NCI-H510A treated with DMSO at 0.1 percent for 48 hours (cell line): Measurements from ENCODE around the gene CEP170B.

Experiments
- DNase-seq: peaks from one replicate; lab custom pipeline; 2025; lab: John Stamatoyannopoulos, UW

CEP170B gene

GRCh38 chr14:104868060-104868740, 3.1 kb downstream of the CEP170B start:
- no peak for DNase-seq

DNA sequence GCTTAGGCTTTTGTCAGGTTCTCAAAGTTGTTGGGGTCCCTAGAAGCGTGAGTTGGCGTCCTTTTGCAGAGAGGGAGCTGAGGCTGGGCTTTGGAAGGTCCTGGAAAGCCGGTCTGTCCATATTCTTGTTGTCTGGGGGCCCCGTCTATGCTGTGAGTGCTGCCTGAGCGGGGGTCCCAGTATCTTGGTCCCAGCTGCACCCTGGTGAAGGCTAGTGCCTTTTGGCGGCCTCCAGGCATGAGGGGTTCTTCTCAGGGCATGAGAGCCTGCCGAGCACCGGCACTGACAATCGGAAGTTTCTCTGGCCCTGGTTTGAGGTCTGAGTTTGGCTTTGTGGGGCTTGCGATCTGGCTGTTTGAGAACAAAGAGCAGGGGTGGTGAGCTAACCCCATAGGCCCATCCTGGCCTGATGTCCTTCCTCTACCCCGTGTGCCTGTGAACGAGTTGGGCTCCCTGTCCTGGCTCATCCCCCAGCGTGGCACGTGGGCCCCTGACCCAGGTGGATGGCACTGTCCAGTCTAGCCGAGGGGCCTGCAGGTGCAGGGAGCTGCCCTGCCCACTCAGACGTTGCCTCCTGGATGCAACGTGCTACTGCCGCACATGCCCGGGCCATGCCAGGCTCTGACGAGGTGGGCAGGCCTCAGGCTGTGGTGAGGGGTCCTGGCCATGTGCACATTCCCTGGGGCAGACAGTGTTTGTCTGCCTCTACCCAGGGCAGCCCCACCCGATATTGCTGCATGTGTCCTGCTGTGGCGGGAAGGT, 3.9 kb downstream of the CEP170B start:
- DNase-seq = no peak

DNA sequence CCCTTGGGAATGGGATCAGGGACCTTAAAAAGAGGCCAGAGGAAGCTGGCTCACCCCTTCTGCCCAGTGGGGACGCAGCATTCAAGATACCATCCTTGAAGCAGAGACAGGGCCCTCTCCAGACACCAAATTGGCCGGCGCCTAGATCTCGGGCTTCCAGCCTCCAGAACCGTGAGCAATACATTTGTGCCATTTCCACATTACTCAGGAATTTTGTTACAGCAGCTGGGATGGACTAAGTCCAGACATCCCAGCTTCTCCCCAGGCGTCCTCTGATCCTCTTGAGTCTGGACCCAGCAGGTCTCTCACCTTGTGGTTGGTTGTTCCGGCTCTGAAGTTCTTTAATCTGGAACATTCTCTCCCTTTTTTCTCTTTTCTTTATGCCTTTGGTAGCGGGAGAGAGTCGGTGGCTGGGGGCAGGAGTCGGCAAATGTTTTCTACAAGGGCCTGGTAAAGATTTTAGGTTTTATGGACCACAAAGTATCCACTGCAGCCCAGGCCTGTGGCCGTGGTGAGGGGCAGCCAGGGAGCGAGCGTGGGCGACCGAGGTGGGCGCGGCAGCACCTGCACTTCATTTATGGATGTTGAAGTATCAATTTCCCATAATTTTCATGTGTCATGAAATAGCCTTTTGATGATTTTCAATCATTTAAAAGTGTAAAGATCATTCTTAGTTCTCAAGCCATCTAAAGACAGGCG, 4.8 kb downstream of the CEP170B start:
- no peak for DNase-seq

DNA sequence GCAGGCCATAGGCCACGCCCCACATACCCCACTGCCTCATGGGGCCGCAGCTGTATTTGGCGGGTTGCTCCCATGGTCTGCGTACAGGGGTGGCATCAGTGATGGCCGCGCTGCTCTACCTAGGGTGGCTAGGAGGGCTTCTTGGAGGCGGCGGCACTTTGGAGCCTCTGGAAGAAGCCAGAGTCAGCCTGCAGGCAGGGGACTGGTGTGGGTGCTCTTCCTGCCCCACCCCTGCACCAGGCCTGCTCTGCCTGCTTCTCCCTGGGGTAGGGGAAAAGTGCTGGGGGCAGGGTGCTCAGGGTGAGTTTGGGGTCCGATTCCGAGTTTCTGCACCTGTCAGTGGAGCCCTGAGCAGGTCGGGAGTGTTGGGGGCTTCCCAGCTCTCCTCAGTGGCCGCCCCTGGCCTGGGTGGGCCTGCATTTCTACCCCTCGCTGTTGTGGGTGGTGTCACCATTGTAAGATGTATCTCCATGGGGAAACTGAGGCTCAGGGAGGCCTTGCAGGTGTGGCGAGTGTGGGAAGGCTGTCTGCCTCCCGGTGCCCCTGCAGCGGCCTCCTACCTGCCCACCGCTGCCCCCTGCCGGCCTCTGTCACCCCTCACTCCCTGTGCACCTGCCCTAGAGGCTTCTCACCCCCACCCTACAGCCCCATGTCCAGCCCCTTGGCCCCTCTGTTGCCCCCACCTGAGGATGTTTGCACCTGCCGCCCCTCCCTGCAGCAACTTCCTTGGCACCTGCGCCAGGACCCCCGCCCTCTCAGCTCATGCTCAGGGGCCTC, 5.5 kb downstream of the CEP170B start:
- no peak for DNase-seq

- DNase-seq = no peak
Observed at GRCh38 chr14:104871145-104871655, 6.1 kb downstream of the CEP170B start.

GRCh38 chr14:104871656-104872468, 6.8 kb downstream of the CEP170B start:
- DNase-seq = no peak

- DNase-seq = no peak
Observed at GRCh38 chr14:104872469-104873341, 7.6 kb downstream of the CEP170B start.

DNA sequence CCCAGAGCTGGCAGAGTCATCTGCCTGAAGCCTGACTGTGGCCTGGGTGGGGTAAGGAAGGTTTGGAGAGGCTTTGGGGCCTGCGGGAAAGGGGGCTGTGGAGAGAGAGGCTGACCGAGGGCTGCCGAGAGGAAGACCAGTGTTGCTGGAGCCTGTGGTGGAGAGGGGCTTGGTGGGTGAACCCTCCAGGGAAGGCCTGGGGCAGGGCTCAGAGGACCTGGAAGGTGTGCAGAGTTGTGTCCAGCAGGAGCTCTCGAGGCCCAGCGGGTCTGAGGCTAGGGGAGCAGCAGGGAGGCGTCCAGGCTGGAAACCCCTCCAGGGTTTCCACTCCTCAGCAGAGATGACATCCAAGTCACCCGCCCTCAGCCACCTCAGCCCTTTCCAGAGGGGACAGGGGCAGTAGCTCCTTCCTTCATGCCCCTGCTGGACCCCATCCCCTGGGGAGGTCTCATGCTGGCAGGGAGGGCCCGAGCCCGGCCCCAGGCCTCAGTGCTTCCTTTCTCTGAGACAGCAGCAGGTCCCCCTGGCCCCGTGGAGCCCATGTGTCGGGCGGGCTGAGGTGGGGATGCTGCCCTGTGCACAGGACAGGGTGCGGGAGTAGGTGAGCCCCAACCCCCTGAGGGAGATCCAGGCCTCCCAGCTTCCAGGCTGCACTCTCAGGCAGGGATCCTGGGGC, 8.4 kb downstream of the CEP170B start:
- no peak for DNase-seq

DNA sequence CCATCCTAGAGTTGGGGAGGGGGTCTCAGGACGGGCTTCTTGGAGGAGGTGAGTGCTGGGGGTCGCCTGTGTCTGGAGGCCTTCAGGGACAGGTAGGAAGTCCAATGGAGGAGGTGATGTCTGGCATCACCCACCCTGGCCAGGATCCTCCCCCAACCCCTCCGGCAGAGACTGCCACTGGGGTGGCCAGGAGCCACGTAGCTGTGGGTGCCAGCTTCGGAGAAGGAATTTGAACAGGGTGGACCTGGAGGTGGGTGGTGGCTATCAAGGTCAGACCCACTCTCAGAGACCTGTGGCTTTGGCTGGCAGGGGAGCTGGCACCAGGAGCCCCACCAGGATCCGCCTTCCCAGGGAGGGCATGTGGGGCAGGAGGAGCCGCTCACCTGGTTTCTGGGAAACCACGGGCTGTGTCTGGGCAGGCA, 9.1 kb downstream of the CEP170B start:
- DNase-seq = no peak

- DNase-seq = no peak
Observed at GRCh38 chr14:104874571-104875411, 9.7 kb downstream of the CEP170B start.

GRCh38 chr14:104875412-104875751, 10.3 kb downstream of the CEP170B start:
- DNase-seq = no peak

DNA sequence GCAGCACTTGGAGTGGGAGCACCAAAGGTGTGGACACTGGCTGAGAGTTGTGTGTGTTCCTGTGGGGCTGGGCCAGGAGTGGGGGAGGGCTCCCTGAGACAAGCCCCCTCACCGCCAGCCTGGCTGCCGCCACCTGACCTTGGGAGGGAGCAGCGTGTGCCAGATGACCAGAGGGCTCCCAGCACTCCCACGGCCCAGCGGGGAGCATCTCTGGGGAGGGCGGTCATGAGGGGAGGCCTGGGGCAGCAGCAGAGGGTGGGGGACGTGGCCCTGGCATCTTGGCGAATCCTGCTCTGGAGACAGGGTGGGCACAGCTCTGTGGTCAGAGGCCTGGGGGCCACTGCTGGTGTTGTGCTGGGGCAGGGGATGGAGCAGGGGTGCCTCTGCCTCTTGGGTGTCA, 10.7 kb downstream of the CEP170B start:
- no peak for DNase-seq

GRCh38 chr14:104876251-104876699, 11.2 kb downstream of the CEP170B start:
- DNase-seq = no peak

DNA sequence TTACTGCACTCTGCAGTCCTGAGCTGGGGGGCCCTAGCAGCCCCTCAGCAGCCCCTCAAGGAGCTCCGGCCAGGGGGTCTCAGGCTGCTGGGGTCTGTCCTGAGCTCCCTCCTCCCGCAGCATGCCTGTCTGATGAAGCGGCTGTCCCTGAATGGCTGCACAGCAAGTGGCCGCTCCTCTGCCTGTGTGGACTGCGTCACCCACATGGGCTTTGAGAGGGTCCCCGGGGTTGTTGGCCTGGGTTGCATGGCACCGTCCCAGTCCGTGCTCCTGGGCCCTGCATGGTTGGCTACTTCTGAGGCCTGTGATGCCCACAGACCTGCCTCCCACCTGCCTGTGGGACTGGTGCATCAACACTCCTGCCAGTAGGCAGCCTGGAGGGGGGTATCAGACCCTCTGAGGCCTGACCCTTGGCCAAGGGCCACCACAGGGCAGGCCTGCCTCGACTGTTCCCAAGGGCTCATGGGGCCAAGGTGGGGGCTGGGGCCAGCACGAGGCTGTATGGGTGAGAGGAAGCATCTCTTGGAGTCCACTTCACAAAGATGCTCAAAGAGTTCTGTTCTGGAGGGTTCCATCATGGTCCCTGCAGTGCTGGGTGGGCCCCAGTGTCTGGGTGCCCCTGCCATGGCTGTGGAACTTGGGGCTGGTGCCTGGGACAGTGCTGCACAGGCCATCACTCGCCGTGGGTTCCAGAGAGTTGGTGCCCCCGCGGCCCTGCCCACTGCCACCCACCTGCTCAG, 12.2 kb downstream of the CEP170B start:
- no peak for DNase-seq

DNA sequence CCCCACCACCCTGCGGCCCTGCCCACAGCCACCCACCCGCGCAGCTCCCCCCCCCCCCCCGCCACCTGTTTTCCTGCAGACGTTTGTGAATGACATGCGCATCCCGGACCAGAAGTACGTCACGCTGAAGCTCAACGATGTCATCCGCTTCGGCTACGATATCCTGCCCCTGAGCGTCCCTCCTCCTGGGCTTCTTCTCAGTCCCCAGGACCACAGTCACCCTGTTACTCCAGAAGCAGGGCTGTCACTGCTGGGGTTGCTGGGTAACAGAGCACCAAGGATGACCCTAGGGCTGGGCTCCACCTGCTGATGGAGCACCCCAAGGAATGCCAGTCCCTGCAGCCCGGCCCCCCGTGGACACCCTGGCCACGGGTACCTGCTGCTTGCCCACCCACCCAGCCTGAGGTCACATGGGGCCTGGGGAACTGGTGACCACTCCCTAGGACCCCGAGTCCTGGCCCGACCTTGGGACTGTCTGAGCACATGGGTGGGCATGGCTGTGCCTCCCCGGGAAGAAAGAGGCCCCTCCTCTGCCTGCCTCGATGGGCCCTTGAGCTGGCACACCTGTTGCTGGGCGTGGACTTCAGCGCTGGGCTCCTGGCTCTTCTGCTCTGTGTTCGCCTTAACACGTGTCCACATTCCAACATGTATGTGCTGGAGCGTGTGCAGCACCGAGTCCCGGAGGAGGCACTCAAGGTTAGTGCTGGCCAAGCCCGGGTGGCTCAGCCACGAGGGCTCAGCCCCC, 12.9 kb downstream of the CEP170B start:
- no peak for DNase-seq

DNA sequence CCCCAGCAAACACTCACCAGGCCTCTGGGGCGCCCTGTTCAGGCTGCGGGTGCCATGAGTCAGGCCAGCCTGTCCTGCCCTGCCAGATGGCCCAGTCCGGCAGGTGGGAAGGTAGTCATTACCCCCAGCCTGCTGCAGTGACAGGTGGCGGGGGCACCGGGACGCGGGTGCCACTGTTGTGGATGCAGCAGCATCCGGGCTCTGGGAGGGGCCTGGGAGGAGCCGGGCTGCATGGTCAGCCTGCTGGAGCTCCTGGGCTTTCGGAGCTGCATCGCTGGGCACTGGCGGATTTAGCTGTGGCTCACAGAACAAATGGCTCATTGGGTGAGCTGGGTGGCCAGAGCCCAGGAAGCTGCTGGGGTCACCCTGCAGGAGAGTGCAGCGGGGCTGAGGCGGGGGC, 13.5 kb downstream of the CEP170B start:
- no peak for DNase-seq
